HS-27A (cell line): ENCODE measurements around the gene SIX5.
"Not testable (repeated sequence)": the region's sequence is repeated elsewhere in the genome, so short reads cannot be mapped to it uniquely, and the experiment has no call there.

Experiments used
- DNase-seq: peaks from one replicate; pipeline ENCODE4 v3.0.0-alpha.2; 2012; ENCODE audit warnings: low read depth, missing footprints

Gene SIX5

DNA sequence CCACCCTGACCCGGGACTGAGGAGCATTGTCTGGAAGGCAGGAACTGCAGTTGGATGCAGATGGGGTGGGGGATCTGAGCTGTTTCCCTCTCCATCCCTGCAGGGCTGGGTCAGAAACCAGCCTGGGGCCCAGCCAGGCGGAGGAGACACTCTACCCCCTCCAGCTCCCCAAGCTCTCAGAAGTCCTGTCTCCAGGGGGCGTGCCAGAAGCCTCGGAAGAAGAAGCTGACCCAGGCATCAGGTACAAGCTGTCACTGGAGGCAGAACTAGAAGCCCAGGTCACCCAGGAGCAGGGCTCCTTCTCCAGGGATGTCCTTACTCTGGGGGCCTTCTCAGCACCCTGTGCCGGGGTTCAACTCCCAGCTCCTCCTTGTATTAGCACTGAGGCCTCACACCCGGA lies 15.5 kb downstream of the SIX5 start:
- no peak for DNase-seq

DNA sequence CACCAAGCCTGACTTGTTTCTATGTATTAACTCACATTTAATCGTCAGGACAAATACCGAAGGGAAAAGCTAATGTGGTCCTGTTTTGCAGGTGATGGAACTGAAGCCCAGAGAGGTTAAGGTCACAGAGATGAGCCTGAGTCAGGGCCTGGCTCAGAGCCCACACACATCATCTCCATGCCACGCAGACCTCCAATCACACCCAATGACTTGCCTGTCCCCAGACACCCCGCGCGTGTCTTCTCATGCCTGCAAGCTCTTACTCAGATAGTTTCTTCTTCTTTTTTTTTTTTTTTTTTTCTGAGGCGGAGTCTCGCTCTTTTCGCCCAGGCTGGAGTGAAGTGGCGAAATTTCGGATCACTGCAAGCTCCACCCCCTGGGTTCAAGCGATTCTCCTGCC lies 16.4 kb downstream of the SIX5 start:
- no peak for DNase-seq

DNA sequence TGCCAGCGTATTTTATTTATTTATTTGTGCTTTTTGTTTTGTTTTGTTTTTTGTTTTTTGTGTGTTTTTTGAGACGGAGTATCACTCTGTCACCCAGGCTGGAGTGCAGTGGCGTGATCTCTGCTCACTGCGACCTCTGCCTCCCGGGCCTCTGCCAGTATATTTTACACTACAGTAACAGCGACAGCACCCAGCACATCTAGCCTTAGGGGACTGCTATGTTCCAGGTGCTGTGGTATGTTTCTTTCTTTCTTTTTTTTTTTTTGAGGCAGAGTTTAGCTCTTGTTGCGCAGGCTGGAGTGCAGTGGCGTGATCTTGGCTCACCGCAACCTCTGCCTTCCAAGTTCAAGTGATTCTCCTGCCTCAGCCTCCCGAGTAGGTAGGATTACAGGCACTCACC lies 17.6 kb downstream of the SIX5 start:
- DNase-seq, result not testable (repeated sequence)

DNA sequence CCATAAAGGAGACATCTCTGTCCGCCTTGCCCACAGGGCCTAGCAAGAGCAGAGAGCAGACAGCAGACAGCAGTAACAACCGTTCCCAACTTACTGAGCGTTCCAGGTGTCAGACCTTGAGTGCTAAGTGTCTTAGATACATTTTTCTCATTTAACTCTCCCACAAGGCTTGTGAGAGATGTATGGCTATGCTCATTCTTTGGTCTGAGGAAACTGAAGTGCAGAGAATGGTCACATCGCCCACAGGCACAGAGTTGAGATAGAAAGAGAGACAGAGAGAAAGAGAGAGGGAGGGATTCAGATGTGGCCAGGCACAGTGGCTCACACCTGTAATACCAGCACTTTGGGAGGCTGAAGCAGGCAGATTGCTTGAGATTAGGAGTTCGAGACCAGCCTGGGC lies 21.5 kb downstream of the SIX5 start:
- no peak for DNase-seq

DNA sequence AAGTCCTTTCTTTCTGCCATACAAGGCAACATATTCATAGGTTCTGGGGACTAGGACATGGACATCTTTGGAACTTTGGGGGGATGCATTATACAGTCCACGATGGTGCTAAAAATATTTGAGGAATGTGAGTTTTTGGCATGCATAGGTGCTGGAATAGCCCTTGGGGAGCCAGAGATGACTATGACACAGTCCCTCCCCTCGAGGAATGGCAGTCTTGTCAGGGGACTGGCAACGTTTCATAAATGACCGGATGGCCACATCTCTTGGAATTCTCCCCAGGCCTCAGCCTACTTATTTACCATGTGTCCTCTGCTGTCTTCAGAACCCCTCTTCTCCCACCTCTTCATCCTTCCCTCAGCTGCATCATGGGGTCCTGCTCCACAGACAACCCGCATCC lies 22.2 kb downstream of the SIX5 start:
- DNase-seq, result no peak

DNA sequence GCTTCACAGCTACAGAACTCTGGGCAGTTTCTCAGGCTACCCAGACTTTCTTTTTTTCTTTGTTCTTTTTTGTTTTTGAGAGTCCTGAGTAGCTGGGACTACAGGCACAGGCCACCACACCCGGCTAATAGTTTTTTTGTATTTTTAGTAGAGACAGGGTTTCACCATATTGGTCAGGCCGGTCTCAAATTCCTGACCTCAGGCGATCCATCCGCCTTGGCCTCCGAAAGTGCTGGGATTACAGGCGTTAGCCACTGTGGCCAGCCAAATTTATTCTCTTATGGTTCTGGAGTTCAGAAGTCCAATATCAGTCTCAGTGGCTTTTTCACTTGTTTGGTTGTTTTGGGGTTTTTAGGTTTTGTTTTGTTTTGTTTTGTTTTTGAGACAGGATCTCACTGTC lies 23.4 kb downstream of the SIX5 start:
- no peak for DNase-seq

DNA sequence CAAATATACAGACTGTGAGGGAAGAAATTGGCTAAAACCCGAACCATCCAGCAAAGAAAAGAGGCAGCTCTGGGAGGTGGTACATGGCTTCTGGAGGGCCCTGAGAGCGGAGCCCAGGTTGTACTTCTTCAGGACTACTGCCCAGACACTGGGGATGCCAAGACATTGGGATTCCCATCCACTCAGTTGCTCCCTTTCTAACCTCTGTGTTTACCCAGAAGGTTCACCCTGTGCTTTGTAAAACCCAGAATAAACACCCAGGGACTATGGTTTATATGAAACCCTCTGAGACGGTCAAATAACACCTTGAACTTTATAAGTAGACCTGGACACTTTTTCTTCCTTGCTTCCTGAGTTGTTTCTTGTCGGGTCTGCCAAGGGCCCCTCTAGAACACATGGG lies 26.1 kb downstream of the SIX5 start:
- no peak for DNase-seq

DNA sequence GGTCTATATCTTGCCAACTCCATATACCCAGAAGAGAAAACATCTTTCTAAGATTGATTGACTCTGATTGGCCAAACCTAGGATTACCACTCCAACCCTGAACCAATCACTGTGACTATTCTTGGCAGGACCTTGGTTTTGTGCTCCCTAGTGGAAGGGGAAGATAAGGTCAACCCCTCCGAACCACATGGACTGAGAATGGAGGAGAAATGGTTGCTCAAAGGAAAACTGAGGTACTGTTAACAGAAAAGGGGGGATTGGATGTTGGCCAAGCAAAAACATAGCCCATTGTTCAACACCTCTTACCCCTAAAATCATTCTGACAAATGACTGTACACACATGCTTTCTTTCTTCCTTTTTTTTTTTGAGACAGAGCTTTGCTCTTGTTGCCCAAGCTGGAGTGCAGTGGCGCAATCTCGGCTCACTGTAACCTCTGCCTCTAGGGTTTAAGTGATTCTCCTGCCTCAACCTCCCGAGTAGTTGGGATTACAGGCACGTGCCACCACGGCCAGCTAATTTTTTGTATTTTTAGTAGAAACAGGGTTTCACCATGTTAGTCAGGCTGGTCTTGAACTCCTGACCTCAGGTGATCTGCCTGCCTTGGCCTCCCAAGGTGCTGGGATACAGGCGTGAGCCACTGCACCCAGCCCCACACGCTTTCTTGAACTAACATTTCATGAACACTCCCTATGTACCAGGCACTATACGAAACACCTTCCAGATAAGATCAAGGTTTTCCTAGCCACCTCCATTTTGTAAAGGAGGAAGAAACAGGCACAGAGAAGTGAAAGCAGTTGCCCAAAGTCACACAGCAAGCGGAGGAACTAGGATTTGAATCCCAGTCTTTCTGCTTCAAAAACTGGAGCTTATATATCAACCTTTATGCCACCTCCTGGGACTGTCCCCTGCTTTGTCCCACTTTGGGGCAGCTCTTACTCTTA lies 29.3 kb downstream of the SIX5 start:
- no peak for DNase-seq

- DNase-seq, result no peak
Measured at GRCh38 chr19:45733160-45733810, 35.8 kb downstream of the SIX5 start, which contains the start of gene MEIOSIN. TSS of gene MEIOSIN (plus strand) at chr19:45733439. CDS start at chr19:45735377, 1,938 bp downstream.

DNA sequence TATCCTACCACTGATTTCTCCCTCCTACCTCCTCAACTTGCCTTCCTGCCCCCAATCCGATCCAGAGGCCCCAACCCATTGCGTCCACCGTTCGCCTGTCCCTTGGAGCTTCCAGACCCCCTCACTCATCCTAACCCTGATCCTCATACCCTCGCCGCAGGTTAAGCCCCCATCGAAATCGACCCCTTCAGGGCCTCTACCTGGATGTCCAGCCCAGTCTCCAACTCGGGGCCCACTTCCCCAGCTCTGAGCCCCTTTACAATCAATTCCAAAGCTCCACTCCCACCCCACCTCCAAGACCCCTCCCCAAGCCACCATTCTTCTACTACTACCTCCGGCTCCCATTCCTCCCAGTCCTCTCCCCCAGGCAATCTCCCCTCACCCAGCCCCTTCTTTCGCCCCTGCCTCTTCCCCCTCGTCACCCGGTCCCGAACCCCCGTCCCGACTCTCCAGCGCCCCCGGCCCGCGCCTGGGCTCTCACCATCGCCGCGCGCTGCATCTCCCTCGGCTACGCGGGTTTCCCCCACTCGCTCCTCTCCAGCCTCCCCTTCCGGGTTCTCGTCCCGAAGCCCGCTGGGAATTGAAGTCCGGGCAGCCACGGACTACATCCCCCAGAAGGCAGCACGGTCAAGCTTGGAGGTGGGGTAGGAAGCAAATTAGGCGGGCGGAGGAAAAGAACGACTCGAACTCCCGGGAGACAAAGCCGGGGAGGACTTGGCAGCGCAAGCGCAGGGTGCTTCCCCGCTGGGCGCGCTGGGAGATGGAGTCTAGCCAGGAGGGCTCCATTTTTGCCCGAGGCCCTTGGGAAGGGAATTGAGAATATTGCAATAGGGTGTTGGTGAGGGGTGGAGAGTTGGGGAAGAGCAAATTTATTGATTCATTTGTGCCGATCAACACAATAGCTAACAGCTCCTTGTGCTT lies 38.4 kb downstream of the SIX5 start, which contains the start of gene FBXO46:
TSS of gene FBXO46 (minus strand) at position 529 of the 921 bp plus-strand sequence. CDS start 17,401 bp downstream, outside the sequence.
- DNase-seq, result peak; percentile 98

DNA sequence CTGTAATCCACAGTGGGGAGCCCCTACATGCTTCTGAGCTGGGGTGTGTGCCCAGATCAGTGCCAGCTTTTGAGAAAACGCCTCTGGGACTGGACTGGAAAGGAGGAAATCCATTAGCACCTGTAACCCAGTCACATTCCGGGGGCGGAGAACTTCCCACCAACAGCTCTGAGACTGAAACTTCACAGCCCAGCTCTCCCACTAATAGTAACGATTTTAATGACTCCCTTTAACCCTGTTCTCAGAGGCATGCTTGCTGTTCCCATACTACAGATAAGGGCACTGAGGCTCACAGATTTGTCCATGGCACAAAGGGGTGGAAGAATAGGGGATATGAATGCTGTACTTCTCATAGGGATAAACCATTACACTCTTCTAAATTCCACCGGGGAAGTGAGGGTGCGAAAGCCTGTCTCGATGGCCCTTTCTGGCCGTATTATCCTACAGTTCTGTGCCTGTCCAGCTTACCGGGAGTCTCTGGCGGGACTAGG lies 39.2 kb downstream of the SIX5 start:
- DNase-seq, result no peak

- DNase-seq, result not testable (repeated sequence)
Measured at GRCh38 chr19:45728683-45729082, 40.4 kb downstream of the SIX5 start.

GRCh38 chr19:45720065-45720464 lies 49.0 kb downstream of the SIX5 start:
- DNase-seq, result not testable (repeated sequence)

DNA sequence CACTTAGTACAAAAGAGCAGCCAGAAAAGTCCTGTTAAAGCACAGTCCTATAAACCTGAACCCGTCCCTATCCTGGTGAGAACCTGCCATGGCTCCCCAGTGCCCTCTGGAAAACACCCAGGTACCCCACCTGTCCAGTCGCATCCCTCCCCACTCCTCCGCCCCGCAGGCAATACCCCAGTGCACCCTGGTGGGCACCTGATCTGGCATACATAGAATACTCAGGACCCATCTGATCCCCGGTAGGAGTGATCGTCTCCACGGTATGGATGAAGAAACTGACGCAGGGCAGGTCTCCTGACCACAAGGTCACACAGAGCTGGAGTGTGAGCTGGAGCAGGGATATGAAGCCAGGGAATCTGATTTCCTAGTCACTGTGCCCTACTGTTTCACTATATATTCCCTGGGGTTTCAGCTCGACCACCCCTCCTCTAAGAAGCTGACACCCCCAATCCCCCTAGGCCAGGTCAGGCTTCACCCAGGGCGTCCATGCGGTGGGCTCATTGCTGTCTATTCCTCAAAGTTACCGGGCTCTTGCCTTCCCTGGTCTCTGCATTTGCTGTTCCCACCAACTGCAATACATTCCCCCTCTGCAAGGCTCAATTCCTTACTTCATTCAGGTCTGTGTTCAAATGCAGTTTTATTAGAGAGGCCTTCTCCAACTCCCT lies 50.9 kb downstream of the SIX5 start:
- no peak for DNase-seq

- DNase-seq, result peak; percentile 97
Measured at GRCh38 chr19:45717131-45717982, 51.7 kb downstream of the SIX5 start.

GRCh38 chr19:45716359-45717130 lies 52.5 kb downstream of the SIX5 start:
- no peak for DNase-seq

- no peak for DNase-seq
Measured at GRCh38 chr19:45715139-45715538, 53.9 kb downstream of the SIX5 start.
